GM19023 (cell line): Measurements from ENCODE around the gene SERTAD2.
A peak's percentile ranks its signal among the peaks of the same experiment; 100 is the strongest.

Source experiments
- ATAC-seq: cut with Tn5 transposase; IDR thresholded peaks from one replicate; pipeline ENCODE4 v1.9.1; 2021; ENCODE audit warnings: mild to moderate bottlenecking, moderate library complexity; ENCODE audit not compliant: unreplicated experiment

SERTAD2 gene, protein sequence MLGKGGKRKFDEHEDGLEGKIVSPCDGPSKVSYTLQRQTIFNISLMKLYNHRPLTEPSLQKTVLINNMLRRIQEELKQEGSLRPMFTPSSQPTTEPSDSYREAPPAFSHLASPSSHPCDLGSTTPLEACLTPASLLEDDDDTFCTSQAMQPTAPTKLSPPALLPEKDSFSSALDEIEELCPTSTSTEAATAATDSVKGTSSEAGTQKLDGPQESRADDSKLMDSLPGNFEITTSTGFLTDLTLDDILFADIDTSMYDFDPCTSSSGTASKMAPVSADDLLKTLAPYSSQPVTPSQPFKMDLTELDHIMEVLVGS

DNA sequence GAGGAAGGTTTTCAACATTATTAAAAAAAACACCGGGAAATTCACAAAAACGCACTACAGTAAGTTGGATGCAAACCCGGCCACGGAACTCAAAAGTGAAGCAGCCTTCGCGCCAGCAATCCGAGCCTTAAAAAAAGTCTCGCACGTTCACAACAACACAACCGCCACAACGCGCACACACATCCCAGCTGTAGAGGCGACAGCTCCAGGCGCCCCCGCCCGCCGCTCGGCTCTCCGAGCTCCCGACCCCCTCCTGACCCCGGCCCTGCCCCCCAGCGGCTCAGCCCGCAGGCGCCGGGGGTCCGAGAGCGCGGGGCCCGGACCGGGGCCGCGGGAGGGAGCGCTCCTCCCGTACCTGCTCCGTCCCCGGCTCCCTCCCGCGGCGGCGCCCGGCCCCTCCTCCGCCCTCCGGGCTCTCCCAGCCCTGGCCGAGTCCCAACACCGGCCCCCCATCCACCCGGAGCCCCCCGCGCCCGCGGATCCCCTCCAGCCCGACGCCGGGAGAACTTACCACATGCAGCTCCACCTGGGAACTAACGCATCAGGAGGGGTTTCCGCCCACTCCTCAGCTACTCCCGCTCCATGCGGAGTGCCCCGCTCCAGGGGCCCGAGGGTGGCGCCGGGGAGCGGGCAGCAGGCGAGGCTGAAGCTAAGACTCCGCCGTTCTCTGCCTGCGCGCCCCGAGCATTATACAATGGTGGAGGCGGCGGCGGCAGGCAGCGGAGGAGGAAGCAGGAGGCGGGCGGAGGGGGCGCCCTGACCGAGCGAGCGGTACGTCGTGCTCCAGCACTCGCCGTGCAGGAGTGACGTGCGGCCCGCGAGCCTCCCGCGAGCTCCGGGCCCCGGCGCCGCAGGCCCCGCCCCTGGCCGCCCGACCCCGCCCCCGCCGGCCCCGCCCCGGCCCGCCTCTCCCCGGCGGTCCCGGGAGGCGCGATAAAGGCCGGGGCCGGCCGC, at the start of gene SERTAD2:
SERTAD2 (minus strand) TSS at position 805 of the 954 bp plus-strand sequence. CDS start 17,042 bp downstream, outside the sequence.
- ATAC-seq = peak; percentile 74

DNA sequence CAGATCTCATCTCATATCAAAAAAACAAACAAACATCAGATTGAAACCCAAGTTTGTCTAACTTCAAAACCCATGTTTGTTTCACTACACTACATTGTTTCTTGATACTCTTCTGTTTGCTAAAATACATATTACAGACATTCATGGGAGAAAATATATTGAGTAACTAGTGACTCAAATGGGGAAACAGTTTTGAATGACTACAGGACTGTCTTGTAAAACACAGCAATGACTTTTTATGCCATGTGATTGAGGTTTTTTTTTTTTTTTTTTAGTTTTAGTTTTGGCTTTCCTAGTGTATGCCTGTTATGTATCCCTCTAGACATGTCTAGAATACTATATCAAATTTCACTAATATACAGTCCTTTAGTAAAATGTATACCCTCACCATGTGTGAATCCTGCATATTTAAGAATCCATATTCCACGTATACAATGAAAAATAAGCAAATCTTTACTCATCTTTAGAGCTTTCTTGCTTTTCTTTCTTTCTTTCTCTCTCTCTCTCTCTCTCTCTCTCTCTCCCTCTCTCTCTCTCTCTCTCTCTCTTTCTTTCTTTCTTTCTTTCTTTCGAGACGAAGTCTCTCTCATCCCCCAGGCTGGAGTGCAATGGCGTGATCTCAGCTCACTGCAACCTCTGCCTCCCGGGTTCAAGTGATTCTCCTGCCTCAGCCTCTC, 46.6 kb upstream of the SERTAD2 start:
- ATAC-seq = peak; percentile 35

DNA sequence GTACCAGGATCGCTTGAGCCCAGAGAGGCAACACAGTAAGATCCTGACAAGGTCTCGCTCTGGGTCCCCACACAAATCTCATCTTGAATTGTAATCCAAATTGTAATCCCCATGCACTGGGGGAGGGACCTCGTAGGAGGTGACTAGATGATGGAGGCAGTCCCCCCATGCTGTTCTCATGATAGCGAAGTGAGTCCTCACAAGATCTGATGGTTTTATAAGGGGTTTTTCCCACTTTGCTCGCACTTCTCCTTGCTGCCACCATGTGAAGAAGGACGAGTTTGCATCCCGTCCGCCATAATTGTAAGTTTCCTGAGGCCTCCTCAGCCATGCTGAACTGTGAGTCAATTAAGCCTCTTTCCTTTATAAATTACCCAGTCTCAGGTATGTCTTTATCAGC, 46.0 kb upstream of the SERTAD2 start:
- peak; percentile 33 for ATAC-seq

DNA sequence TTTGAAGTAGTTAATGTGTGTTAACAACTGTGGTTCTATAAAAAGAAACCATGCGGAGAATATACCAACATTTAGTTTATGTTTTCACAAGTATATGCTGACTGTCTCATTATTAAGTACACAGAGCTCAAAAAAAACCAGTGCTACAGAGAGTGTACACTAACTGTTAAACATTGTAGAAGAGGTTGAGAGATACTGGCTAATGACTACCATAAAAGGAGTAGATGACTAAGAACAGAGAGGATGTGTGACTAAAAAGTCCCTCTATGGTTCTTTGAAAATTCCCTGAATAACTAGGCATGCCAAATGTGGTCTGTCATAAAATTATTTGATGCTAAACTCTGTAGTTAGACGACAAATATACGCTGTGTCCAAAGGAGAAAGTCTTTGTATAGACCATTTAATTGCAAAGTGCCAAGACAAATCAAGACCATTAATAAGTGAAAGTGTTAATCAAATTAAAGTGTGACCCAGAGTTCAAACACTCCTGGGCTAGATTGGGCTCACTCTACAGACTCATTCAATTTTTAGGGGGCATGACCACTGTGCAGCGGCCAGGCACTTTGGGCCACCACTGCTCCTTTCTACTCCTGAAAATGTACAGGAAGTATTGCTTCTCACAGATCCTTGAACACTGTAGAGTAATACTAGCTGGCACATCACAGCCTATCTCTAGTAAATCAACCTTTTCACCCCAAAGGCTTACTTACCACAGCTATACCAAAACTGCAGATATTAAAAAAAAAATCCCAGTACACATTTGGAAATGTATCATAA, 45.1 kb upstream of the SERTAD2 start:
- ATAC-seq = peak; percentile 87

DNA sequence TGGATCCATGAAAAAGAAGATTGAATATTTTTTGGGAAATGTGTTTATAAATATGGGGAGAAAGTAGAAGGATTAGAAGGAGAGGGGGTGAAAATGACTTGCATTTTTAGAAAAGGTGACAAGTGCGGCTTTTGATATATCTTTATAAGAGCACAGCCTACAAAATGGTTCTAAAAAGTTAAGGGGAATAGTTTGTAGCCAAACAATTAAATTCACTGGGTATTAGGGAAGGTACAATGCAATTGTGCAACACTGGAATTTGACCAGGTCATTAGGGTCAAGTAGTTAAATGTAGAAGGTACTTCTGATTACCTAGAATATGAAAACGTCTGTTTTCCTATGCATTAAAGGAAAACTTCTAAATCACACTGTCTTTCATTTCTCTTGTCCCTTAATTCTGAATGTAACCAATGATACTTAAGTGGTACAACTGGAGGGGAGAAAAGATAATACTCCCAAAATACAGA, 44.5 kb upstream of the SERTAD2 start:
- ATAC-seq = no peak

DNA sequence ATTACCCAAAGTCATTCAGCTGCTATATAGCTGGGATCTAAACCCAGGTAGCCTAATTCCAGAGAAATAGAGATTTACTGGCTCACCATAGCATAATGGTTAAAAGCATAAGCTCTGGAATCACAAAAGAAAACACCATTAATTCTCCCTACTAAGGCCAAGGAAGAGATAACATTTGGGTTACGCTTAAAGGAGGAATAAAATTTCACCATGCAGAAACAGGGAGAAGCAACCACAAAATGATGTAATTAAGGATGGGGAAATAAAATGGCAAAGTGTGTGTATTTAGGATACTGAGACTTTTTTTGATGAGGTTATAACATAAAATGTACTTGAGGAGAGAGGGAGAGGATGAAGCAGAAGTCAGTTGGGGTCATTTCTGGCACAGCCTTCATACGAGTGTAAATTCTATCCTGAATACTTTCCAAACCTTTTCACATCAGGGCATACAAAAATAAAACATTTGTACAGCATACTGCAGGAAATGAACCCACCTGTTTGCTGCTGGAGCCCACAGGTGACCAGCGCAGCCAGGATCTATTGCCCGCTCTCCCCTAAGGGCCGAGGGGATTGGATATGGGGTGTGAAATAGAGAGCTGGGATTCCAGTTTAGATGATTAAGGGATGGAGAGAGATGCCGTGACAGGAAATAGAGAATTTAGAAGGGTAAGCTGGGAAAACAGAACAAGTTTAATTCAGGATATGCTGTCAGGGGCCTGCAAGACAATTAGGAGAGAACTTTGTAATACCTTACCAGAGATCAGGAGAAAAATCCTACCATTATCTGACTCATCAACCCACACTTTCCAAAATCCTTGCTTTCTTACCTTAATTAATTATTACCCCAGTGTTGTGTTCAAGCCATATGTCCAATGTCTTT, 43.8 kb upstream of the SERTAD2 start:
- no peak for ATAC-seq

DNA sequence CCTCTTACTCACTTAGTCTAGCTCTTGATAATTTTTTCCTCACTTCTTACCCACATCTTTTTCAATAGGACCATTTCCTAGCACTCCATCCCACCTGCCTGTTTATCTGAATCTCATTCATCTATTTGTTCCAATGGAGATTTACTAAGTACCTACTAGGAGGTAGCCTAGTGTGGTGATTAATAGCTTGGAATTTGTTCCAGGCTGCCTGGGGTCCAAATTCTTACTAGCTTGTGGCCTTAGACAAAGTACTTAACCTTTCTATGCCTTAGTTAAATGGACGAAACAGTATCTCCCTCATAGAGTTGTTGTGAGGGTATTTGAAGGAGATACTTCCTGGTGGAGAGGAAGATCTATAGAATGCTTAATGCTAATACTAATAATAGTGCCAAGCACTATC, 42.9 kb upstream of the SERTAD2 start:
- ATAC-seq = no peak

DNA sequence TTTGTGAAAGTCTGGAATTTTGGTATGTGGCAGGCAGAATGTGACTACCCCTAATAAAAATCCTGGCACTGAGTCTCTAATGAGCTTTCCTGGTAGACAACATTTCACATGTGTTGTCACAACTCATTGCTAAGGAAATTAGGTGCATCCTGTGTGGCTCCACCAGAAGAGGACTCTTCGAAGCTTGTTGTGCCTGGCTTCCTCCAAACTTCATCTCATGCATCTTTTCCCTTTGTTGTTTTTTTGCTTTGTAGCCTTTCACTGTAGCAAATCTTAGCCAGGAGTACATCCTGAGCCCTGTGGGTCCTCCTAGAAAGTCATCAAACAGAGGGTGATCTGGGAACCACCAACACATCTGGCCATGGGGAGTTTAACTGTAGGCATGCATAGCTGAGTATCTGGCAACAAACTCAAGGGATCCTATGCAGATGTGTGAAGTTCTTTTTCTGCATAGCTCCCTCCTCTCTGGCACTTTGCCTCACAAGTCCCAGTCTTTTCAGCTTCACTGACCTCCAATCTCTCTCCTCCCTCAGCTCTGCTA, 42.1 kb upstream of the SERTAD2 start:
- no peak for ATAC-seq

DNA sequence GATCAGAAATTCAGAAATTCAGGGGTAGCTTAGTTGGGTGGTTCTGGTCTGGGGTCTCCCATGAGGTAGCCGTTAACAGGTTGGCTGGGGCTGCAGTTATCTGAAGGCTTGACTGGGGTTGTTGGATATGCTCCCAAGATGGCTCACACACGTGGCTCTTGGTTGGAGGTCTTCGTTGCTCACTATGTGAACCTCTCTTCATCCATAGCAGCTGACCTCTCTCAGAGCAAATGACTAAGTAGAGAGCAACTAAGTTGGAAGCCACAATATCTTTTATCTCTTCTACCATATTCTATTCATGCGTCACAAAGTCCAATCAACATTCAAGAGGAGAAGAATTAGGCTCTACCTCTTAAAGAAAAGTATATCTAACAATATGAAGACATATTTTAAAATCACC, 38.7 kb upstream of the SERTAD2 start:
- ATAC-seq = no peak

DNA sequence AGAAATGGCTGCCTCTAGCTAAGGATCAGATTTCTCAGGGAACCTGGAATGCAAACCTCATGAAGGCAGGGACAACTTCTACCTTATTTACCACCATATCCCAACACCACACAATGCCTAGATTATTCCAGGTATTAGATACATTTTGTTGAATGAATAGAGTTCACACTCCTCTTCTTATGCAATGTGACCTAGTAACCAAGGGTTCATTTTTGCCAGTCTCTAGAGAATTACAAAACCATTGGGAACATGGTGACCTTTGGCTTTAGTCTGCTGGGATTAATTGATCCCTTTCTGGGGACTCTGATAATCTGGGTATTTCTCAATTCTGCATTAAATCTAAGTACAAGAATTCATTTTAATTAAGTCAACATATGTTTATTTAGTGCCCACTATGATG, 35.2 kb upstream of the SERTAD2 start:
- ATAC-seq = no peak

DNA sequence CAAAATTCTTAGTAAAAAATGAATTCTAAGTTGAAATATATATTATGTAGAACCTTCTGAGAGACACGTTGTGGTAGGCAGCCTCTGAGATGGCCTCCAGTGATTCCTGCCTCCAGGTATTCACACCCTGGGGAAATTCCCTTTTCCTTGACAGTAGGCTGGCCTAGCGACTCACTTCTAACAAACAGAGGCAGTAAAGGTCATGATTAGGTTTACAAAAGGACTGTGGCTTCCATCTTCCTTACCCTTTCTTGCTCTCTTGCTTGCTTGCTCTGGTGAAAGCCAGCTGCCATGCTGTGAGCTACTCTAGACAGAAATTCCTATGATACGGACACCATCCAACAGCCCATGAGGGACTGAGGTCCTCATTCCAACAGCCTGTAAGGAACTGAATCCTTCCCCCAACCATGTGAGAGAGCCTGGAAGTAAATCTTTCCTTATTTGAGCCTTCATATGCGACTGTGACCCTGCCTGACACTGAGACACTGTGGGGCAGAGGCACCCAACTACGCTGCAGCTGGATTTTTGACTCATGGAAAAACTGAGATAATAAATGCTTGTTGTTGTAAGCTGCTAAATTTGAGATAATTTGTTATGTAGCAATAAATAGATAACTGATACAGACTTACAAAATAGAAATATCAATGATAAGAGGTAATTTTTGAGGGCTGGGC, 32.7 kb upstream of the SERTAD2 start:
- no peak for ATAC-seq

DNA sequence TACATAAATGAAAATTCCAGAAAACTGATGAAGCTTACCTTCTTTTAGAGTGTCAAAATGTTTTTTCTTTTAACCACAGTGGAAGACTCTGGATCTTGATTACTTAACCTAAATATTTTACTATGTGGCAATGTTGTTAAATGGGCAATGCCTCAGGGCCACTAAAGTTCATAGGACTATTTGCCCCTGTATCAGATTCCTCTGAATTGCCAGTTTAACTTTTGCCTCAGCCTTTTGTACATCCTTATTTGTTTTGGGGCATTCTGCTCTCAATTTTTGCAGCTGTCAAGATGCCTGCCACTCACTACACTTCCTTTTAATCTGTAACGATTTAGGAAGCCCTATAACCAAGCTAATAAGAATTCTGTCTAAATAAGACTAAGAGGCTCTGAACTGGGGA, 31.7 kb upstream of the SERTAD2 start:
- ATAC-seq = no peak

DNA sequence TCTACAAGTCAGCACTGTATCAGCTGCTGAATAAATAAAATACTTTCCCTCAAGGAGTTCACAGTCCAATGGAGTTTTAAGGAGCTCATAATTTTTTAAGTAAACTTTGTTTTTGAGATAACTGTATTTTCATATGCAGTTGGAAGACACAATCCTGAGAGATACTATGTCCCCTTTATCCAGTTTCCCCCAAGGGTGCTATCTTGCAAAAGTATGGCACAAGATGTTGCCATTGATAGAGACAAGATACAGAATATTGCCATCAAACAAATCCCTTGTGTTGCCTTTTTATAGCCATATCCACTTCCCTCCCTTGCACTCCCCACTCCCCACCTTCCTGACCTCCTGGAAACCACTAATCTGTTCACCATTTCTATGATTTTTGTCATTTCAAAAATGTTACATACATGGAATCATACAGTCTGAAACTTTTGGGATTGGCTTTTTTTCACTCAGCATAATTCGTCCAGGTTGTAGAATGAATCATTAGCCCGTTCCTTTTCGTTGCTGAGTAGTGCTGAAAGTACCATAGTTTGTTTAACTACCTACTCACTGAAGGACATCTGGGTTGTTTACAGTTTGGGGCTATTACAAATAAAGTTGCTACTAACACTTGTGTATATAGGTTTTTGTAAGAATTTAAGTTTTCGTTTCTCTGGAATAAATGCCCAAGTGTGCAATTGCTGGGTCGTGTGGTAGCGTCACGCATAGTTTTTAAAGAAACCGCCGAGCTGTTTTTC, 30.2 kb upstream of the SERTAD2 start:
- no peak for ATAC-seq

DNA sequence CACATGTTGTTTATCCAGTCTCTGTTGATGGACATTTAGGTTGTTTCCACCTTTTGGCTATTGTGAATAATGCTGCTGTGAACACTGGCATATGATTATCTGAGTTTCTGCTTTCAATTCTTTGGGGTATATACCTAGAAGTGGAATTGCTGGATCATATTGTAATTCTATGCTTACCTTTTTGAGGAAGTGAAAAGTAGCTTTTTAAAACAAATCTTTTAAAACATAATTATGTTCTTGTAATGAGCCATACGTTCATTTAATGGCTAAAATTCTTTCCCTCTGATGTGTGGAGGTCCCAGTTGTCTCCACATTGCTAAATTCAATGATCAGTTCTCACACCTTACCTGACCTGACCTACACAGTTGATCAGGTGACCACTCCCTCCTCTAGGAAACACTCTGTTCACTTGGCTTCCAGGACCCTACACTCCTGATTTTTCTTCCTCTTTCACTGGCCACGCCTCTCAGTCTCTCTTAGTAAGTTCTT, 27.8 kb upstream of the SERTAD2 start:
- no peak for ATAC-seq

DNA sequence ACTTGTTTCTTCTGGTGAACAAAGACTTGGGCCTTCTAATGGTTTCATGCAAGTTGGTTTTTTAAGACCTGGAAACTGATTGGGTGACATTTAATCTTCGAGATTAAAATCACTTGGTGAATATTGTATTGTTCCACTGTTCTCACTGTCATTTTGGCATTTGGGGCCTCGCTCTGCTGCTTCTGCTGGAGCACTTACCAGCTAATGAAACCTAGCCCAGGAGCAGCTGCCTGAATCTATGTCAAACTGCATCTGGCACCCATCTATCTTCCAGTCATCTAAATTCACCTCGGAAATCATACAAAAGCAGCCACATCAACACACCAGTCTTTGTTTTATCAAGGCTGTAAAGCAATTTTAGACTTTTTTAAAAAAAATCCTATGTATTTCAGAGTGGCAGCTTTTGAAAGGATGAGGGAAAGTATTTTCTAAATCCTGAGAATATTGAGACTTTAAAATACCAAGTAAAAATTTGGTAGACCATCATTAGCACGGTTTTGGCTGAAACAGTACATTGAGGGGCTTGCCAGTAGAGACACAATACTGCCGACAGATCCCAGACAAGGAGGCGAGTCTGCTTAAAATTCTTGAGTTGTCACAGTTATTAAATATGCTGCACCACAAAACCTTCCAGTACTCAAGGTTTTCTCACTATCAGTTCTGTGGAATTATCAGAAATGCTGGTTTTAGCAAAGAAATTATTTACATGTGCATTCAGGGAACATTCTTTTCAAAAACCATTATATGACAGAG, 26.1 kb upstream of the SERTAD2 start:
- no peak for ATAC-seq

DNA sequence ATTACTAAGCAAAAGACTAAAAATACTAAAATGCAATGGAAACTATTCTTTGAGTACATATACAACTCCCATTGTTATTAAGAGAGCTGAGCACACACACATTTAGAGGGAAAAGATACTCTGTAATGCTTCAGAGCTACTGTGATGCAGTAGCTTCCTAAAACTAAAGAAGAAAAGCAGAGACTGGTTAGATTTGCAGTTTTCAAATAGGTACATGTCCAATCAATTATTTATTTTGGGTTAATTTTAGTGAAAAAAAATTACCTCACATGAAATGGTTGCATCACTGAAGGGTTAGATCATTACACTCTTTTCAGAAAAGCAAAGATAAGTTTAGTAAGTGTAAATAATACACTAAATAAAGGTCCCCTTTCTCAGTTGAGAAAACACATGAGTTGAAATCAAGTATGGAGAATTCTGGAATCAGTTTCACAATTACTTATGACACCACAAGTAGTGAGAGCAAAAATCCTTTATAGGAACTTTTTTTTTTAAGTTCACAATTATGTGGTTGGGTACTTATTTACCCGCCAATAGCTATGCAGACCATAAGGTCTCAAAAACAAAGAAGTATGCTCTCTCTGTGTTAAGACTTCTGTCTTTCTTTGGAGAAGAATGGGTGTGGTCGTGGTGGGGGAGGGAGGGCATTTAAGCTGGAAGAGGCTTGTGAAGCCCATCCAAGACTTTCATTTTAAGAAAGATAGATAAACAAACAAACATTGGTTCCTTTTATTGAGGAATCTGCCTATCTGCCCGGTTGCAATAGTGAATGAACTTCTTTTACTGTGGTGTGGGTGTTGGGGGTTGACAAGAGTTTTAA, 25.3 kb upstream of the SERTAD2 start:
- no peak for ATAC-seq
